Middle frontal gyrus (tissue), 1 donor: ENCODE results near the gene MAP2K2.

Experiments used
- DNase-seq: peaks from one replicate; pipeline ENCODE4 v3.0.0-alpha.2; 2015; ENCODE audit warnings: low spot score; ENCODE audit errors: extremely low spot score

MAP2K2 gene

DNA sequence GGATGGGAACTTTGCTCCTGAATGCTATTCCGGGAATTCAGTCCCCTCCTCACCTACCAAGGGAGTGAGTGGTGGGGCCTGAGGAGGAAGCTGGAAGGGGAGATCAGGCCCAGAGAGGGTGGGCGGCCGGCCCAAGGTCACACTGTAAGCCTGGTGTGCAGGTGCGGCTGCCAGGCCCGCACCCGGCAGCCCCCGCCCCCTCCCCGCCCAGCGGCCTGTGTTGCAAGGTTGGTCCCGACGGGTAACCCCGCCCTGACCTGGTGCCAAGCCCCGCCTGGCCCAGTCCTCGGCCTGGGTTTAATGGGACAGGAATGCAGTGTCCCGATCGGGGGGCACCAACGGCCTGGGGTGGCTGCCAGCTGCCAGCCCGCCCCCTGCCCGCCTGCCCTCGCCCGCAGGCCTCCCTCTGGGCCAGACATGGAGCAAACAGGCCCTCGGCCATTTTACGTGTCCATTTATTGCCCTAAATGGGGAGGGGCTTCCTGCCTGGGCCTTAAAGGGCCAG, 62.7 kb downstream of the MAP2K2 start:
- no peak for DNase-seq

DNA sequence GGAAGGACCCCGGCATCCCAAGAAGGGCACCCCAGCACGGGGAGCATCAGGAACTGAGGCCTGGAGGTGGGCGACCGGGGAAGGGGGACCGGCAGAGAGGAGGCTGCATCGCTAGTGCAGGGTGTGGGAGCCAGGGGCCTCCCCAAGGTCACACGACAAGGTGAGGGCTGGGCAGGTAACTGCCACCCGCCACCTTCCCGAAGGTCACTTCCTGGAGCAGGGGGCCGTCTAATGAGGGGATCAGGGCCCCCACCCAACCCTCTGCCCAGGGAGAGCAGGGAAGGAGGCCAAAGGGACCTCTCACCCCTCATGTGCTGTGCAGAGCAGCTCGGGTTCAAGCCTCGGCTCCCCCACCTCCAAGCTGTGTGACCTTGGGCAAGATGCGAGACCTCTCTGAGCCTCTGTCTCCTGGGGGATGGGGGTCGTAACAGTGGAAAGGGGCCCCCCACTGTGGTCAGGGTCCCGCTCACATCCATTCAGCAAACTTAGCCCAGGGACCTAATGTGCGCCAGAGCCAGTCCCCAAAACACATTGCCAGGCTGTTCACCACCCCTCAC, 63.2 kb downstream of the MAP2K2 start:
- no peak for DNase-seq

GRCh38 chr19:4059891-4060620, 63.9 kb downstream of the MAP2K2 start:
- DNase-seq = no peak

GRCh38 chr19:4059453-4059871, 64.5 kb downstream of the MAP2K2 start:
- DNase-seq = no peak

- DNase-seq = peak; percentile 41
Measured at GRCh38 chr19:4058693-4059452, 65.0 kb downstream of the MAP2K2 start.

DNA sequence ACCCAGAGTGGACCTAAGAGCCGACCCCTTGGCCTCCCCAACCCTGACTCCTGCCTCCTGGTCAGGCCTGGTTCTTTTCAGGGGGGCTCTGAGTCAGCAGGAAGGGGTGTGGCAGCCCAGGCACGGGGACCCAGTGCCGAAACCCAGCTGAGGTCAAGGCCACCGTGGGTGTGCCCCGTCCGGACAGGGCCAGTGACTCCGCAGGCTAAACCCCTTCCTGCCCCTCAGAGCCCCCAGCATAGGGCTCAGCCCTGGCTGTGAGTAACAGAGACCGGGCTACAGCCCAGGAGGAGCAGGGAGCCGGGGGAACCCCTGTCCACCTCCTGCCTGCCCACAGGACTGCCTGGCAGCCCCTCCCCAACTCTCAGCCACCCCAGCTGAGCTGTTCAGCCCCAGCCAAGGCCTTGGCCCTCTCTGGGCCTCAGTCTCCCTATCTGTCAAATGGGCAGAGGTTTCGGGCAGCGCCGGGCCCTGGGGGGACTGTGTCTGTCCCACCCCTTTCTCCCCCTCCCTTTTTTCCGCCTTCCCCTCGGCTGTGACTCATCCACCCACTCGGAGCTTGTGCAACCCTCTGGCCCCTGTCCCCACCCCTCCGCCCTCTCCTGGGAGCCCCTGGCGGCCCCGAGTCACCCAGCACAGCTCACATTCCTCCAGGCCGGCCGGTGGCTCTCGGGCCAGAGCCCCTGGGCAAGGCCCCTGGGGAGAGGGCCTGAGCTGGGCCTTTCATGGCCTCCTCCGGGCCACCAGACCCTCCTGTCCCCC, 65.8 kb downstream of the MAP2K2 start:
- DNase-seq = no peak

- DNase-seq = no peak
Measured at GRCh38 chr19:4055209-4055552, 68.7 kb downstream of the MAP2K2 start.

GRCh38 chr19:4054441-4055208, 69.3 kb downstream of the MAP2K2 start:
- DNase-seq = no peak

GRCh38 chr19:4053423-4054324, 70.2 kb downstream of the MAP2K2 start:
- no peak for DNase-seq

DNA sequence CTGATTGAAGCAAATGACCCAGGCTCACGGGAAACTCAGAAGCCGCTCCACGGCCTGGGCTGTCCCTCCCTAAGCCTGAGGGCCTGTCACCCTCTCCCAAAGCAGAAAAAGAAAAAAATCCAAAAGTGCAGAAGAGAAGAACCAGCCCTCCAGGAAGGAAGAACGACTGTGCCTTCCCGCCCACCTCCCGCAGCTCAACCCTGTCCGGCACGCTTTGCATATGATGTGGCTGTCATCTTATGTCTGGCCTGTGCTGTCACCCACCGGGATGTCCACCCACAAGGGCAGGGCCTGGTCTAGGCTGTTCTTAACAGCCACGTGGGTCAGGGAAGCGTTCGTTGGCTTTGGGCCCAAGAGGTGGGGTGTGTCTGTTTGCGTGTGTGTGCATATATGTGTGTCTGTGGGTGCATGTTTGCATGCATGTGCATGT, 70.9 kb downstream of the MAP2K2 start:
- DNase-seq = no peak

DNA sequence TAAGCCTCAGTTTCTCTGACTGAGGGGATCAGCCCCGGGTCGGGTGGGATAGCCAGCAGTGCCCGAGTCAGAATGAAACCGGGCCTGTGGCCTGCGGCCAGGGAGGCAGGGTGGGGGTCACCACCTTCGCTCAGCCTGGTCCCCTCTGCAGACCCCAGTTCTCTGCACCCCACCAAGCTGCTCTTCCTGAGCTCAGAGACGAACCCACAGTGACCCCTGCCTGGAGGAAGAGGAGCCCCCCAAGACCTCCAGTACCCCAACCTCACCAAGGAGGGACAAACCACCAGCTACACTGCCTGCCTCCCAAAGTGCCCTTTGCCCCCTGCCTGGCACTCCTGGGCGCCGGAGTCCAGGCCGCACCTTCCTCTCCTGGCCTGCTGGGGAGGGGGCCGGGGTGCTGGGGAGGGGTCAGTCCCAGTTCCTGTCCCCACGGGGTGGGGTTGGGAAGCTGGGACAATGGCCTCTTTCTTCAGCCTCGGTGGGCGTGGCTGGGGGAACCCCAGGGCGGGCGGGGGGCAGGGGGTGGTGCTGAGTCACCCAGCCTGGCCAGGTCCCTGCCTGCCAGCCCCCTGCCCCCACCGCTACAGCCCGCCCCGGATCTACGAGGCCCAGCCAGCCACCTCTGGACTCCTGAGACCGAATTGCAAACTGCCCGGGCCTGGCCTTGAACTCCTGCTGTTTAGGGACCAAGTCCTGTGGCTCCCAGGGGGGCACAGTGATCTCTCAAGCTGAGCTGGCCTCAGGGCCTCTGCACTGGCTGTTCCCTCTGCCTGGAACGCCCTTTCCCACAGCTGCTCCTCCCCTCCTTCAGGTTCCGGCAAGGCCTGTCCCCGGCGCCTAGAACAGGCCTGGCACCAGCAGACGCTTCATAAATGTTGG, 71.6 kb downstream of the MAP2K2 start:
- DNase-seq = no peak

DNA sequence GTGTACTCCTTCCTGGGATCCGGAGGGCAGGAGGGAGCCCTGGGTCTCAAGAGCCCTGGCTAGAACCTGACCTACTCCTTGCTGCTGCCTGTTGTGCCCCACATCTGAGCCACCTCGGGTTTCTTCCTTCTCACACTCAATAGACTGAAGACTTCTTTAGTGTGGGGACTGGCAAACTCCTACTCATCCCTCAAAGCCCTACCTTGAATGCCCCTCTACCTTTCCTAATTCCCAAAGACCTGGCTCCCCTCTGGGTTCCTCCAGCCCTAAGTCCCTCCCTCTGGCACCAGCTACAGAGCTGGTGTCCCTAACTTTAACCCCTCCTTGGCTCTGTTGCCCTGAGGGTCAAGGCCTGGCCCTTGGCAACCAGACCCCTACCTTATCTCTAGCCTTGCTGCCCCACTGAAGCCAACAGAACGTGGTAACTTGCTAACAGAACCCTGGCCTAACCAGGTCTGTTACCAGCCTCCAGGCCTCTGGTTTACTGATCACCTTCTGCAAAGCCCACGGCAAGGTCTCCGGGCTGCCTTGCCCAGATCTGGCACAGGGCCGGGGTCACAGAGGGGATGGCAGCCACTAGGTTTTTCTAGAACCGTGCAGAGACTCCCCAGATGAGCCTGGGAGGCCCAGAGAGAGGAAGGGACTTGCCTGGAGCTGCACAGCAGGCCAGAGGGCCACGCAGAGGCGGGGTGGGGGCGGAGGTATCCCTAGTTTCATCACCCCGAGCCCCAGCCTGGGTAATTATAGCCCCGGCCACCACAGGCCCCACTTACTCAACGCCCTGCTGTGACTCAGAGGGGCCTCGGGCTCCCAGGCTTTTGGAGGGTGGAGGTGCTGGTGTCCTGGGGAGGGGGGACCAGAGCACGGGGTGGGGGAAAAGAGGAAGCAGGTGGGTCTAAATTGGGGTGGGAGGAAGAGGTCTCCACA, 72.5 kb downstream of the MAP2K2 start:
- DNase-seq = no peak

- no peak for DNase-seq
Measured at GRCh38 chr19:4049432-4049831, 74.5 kb downstream of the MAP2K2 start.

GRCh38 chr19:4046946-4047683, 76.8 kb downstream of the MAP2K2 start:
- DNase-seq = no peak

GRCh38 chr19:4046362-4046691, 77.6 kb downstream of the MAP2K2 start:
- no peak for DNase-seq

- no peak for DNase-seq
Measured at GRCh38 chr19:4045597-4046361, 78.1 kb downstream of the MAP2K2 start.
